Kidney (tissue), 14 donors: ENCODE data around the gene AUTS2. TPM values are rescaled to one million over a fixed set of nuclear protein-coding genes. Genes with fewer than 3 reads are reported as not detected.

ENCODE experiments used
- DNase-seq, 5 donors: peaks; one replicate each; pipeline ENCODE4 v3.0.0-alpha.2; 2013 to 2020
- FAIRE-seq: peaks from 2 replicates; lab custom pipeline; 2012; peaks lifted over from hg19 to GRCh38; lab: Jason Lieb, UNC
- H3K27ac ChIP-seq, 2 donors: one replicate each; pipeline ENCODE4 v1.7.0; 2013; ENCODE audit warnings: low read depth in 2 of 2, low read length in 2 of 2, inconsistent platforms in 1 of 2
- H3K27me3 ChIP-seq: one replicate; pipeline ENCODE4 v1.7.1; 2013; ENCODE audit warnings: low read length, inconsistent platforms; ENCODE audit not compliant: control insufficient read depth, insufficient read depth
- H3K36me3 ChIP-seq, 3 donors: one replicate each; pipeline versions ENCODE4 v1.7.0 to v1.7.1; 2013; ENCODE audit warnings: low read length in 3 of 3, control low read depth in 1 of 3, inconsistent platforms in 1 of 3; ENCODE audit not compliant: insufficient read depth in 3 of 3, control insufficient read depth in 2 of 3
- H3K4me1 ChIP-seq, 3 donors: one replicate each; pipeline versions ENCODE4 v1.7.0 to v1.7.1; 2013; ENCODE audit warnings: low read length in 3 of 3, inconsistent platforms in 1 of 3, low read depth in 1 of 3; ENCODE audit not compliant: control insufficient read depth in 2 of 3, insufficient read depth in 2 of 3
- H3K4me3 ChIP-seq, 3 donors: one replicate each; pipeline versions ENCODE4 v1.7.0 to v1.8.1; 2013; ENCODE audit warnings: low read length in 3 of 3, control low read depth in 1 of 3, inconsistent platforms in 1 of 3
- H3K9ac ChIP-seq, 3 donors: one replicate each; pipeline versions ENCODE4 v1.7.0 to v1.7.1; 2013; ENCODE audit warnings: low read length in 3 of 3, control low read depth in 1 of 3, inconsistent platforms in 1 of 3
- H3K9me3 ChIP-seq, 3 donors: one replicate each; pipeline versions ENCODE4 v1.7.0 to v1.7.1; 2013; ENCODE audit warnings: low read length in 3 of 3, control low read depth in 1 of 3, inconsistent platforms in 1 of 3; ENCODE audit not compliant: control insufficient read depth in 2 of 3, insufficient read depth in 1 of 3
- CTCF ChIP-seq: IDR thresholded peaks from 3 replicates; pipeline ENCODE4 v1.5.1; 2012; ENCODE audit warnings: mild to moderate bottlenecking, moderate library complexity, borderline replicate concordance; ENCODE audit not compliant: insufficient read depth; ENCODE audit errors: extremely low read depth
- intact Hi-C: fragments of 100-400 bp; cut with DNase I; formaldehyde crosslinking; loops from one replicate; pipeline ENCODE4 v1.11.1; 2022
- polyA plus RNA-seq: library from polyadenylated mRNA; stranded (reverse); fragments of 350-450 nt; fragmentation: Illumina TruSeq; extraction: RNeasy Lipid Tissue Mini Kit (QIAGEN cat#74804); gene quantifications from one replicate; pipeline ENCODE4 v1.2.3, GENCODE V29; 2014; ENCODE audit warnings: low read depth, low replicate concordance; ENCODE audit not compliant: insufficient read depth
- total RNA-seq: library from RNA; stranded (reverse); fragmentation: NEBNext Ultra II Directional; extraction: Animal tissue kit (Norgen Biotek cat#: 25700); gene quantifications from one replicate; pipeline ENCODE4 v1.2.1, GENCODE V29; 2021
- donor health status: control.
- donor health status: control.
- donor health status: control.
- donor health status: control.
- donor health status: control.
- donor health status: DM: yes; HTN: yes; CAD: no.
- donor health status: Normal renal cell carcinoma (clear cell type).

The AUTS2 gene
- total and polyA plus RNA-seq, 2 donors from 2014 or later = 5.2 to 33.8 TPM

- TF ChIP-seq CTCF = no peak
- no peak overlapping the region for H3K9ac ChIP-seq
- H3K27me3 ChIP-seq = no peaks in the 10 kb centered on the region
- DNase-seq (no peak), FAIRE-seq (no peak)
- H3K36me3 ChIP-seq = no peaks in the 10 kb centered on the region
- H3K27ac ChIP-seq = no peak overlapping the region
- no peaks in the 10 kb centered on the region for H3K9me3 ChIP-seq
- H3K4me1 ChIP-seq = no peaks in the 10 kb centered on the region
- no peak overlapping the region for H3K4me3 ChIP-seq
- intact Hi-C loops = no loop called here
Observed at GRCh38 chr7:70674571-70675010, 1076.3 kb downstream of the AUTS2 start.

GRCh38 chr7:70676243-70676642 lies 1078.0 kb downstream of the AUTS2 start:
- Histone ChIP-seq H3K27me3 (no peaks in the 10 kb centered on the region), H3K27ac (no peak overlapping the region), H3K9ac (no peak overlapping the region), H3K4me1 (no peaks in the 10 kb centered on the region), H3K9me3 (no peaks in the 10 kb centered on the region), H3K36me3 (no peaks in the 10 kb centered on the region), H3K4me3 (no peak overlapping the region)
- no peak for TF ChIP-seq CTCF
- DNase-seq (no peak), FAIRE-seq (no peak)
- intact Hi-C loops = no loop called here

GRCh38 chr7:70678621-70679251 lies 1080.5 kb downstream of the AUTS2 start:
- TF ChIP-seq CTCF = no peak
- H3K36me3 ChIP-seq = no peaks in the 10 kb centered on the region
- H3K27ac ChIP-seq = no peak overlapping the region
- H3K27me3 ChIP-seq = no peaks in the 10 kb centered on the region
- FAIRE-seq (no peak), DNase-seq (no peak)
- intact Hi-C loops = no loop called here
- no peaks in the 10 kb centered on the region for H3K9me3 ChIP-seq
- no peak overlapping the region for H3K9ac ChIP-seq
- no peaks in the 10 kb centered on the region for H3K4me1 ChIP-seq
- H3K4me3 ChIP-seq = no peak overlapping the region

GRCh38 chr7:70679661-70680060 lies 1081.4 kb downstream of the AUTS2 start:
- Histone ChIP-seq H3K36me3 (no peaks in the 10 kb centered on the region), H3K27me3 (no peaks in the 10 kb centered on the region), H3K9ac (no peak overlapping the region), H3K27ac (no peak overlapping the region), H3K4me3 (no peak overlapping the region), H3K4me1 (no peaks in the 10 kb centered on the region), H3K9me3 (no peaks in the 10 kb centered on the region)
- no peak for DNase-seq
- no peak for FAIRE-seq
- TF ChIP-seq CTCF = no peak
- intact Hi-C loops = no loop called here
